T follicular helper cell (primary cell): ENCODE data around the gene STK10.

ENCODE experiments used
- DNase-seq: peaks from one replicate; pipeline ENCODE4 v3.0.0-alpha.2; 2020; ENCODE audit warnings: low read depth

STK10 gene

DNA sequence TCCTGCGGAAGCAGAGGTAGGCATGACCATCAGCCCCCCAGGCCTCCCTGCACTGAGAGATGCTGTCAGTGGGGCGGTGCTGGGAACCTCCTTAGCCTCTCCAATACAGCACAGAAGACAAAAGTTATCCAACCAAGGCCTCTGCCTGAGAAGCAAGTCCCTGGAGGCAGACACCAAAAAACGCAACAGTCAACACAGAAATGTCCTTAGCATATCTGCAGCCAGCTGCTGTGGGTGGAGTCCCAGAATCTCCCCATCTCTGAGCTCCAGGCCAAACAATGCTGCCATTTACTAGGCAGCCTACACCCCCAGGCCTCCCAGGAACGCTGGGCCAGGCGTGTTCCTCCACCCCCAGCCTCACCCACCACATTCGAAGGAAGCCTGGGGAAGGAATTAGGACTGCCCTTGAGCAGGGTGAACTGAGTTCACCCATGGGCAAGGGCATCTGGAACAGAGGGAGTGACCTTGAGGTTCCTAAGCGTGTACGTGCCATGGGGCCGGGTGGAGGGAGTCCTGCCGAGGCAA lies 43.7 kb downstream of the STK10 start:
- no peak for DNase-seq

DNA sequence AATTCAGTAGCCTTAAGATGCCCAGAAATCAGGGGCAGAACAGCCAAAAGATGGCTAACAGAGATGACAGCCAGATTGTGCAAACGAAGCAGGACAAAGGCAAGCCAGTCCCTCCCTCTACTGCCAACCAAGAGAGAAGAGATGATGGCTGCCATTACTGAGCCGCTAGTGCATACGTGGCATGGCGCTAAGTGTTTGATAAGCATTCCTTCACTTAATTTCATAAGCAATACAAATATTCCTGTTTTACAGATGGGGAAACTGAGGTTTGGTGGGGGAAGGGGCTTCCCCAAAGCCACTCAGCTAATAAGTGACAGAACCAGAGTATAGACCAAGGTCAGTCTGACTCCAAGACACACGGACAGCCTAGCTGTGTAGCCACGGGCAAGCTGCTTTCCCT lies 44.1 kb downstream of the STK10 start:
- DNase-seq: no peak

DNA sequence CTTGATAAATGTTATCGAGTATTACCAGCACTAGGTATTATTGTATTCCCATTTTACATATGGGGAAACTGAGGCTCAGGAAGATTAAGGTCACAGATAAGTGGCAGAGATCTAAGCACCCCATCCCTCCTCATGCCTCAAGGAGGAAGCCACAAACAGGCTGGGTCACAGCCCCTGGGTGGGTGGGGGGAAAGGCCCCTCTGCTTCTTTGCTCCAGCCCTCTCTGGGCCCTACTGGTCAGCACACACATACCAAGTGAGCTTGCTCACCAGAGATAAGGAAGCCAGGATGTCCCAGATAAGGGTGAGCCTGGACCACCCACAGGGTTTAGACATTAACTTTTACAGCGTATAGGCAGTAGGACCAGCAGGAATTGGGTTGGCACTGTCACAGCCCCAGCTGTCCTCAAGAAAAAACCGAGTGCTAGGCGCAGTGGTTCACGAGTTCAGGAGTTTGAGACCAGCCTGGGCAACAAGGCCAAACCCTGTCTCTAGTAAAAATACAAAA lies 45.3 kb downstream of the STK10 start:
- DNase-seq: no peak

DNA sequence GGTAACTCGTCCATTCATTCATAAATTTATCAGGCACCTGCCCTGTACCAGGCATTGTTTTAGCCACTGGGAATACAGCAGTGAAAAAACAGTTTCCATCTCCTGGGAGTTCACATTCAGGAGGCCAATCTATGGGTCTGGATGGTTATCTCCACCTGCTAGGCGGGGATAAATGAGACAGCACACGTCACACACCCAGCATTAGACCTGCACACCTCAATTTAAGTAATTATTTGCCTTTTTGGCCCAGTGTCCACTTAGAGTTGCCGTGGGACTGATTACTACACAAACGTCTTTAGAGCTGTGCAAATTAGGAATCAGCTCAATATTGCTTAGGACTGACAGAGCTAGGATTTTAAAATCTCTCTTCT lies 46.1 kb downstream of the STK10 start:
- DNase-seq: no peak

DNA sequence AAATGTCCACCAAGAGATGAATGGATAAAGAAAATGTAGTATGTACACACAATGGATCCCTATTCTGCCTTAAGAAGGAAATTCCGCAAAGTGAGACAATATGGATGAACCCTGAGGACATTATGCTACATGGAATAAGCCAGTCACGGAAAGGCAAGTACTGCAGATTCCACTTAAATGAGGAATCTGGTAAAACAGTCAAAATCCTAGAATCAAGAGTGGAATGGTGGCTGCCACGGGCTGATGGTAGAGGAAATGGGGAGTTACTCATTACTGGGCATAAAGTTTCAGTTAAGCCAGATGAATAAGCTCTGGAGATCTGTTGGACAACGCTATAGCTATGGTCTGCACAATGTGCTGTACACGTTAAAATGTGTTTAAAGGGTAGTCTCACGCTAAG lies 47.2 kb downstream of the STK10 start:
- no peak for DNase-seq

DNA sequence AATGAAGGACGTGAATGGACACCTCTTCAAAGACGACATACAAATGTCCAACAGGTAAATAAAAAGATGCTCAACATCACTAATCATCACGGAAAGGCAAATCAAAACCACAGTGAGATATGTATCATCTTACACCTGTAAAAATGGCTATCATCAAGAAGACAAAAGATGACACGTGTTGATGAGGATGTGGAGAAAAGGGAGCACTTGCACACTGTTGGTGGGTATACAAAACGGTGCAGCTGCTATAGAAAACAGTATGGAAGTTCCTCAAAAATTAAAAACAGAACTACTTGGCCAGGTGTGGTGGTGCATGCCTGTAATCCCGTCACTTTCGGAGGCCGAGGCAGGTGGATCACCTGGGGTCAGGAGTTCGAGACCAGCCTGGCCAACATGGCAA lies 47.9 kb downstream of the STK10 start:
- DNase-seq: no peak

DNA sequence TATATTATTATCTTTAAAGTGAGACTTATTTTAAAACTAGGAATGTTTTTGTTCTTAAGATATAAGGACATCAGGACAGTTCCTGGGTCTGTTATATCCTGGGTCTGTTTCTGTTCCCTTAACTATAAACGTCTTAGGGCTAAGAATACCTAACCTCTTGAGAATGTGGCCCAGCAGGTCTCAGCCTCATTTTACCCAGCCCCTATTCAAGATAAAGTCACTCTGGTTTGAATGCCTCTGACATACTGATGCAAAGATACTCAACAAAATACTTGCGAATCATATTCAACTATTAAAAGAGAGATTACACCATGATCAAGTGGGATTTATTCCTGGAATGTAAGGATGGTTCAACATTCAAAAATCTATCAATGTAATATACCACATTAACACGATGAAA lies 51.0 kb downstream of the STK10 start:
- no peak for DNase-seq

DNA sequence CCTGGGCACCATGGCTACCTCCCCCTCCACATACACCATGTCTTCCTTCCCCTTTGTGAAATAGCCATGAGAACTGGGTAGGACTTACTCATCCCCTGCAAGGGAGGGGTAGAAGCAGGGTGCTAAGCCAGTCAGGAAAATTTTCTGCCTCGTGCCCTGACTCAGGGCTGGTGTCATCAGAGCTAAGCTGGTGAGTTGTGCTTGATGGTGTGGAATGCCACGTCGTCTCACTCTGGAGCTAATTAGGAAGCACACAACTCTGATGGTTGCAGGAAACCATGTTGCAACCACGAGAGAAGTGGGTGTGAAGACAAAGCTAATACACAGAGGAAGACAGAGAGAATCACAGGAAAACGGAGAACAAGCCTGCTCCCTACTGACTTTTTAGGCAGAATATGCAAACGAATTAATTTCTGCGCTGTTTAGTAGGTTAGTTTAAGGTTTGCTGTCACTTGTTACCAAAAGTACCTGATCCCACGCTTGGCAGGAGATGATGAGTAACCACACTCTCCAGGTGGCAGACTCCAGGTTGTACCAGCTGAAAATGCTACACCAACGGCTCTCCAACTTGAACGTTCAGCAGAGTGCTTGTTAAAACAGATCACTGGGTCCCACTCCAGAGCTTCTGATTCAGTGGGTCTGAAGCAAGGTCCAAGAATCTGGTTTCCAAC lies 54.5 kb downstream of the STK10 start:
- no peak for DNase-seq

DNA sequence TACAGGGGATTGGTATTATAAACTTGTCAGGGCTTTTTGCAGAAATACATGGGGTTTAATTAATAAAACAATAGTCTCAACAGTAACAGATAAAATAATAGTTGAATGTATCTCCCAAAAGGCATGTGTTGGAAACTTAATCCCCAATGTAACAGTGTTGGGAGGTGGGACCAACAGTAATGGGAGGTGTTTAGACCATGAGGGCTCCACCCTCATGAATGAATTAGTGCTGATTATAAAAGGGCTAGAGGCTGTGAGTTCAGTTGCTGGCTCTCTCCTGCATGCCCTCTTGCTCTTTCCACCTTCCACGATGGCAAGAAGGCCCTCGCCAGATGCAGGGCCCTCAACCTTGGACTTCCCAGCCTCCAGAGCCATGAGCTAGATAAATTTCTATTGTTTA lies 56.3 kb downstream of the STK10 start:
- no peak for DNase-seq

DNA sequence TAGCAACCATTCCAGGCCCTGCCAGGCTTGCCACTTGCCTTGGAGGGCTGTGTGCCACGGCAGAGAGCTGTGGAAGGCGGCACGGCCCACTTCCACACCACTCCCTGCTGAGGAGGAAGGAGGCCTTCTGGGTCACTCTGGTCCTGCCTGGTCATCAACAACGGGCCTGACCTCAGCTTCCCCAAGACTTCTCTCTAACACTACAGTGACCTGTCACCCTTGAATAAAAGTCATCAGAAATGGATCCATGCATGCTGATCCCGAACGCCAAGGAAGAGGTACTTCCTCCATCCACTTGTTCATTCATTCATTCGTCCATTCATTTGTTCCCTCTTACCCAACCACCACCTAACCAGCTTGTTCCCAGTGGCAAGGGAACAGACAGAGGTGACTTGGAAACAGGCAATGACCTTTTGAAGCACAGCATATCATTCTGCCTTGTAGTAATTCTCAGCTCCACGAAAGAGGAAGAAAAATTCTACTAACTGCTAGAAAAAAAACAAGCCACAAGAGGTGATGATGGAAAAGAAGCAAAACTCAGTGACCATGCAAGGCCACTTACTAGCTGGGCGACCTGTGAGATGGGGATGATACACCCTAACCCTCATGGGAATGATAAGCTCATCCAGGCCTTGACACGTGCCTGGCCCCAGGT lies 58.6 kb downstream of the STK10 start:
- no peak for DNase-seq

DNA sequence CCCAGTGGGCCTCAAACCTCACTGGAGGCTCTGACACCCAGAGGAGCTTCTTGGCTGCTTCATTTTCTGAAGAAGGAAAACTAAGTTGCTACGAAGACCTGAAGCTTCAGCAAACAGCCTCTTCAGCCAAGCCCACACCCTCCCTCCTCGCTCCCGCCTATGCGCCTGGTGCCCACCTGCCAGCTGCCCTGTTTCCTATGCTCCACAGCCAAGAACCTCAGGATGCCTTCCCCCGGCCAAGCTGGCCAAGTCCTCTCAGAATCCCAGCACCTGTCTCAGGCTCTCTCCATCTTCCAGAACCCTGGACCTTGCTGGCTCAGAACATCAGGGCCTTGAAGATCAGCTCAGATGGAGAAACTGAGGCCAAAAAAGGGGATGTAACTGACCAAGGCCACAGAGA lies 60.4 kb downstream of the STK10 start:
- no peak for DNase-seq

DNA sequence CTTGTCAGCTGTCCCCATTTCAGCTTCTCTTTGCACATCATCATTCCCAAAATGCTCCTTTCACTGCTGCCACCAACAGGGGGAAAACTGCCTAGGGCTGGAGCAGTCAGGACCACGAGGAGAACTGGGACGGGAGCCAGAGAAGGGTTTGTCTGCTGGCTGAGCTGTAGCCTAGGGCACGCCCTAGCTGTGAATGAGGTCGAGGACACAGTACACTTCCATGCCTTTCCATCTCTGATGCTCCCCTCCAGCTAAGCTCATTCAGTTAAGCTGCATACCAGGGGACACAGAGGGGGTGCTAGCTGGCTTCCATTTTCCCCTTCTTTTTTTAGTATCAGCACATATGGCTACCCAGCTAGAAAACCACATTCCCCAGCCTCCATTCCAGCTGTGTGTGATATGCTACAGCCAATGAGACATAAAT lies 64.7 kb downstream of the STK10 start:
- no peak for DNase-seq

DNA sequence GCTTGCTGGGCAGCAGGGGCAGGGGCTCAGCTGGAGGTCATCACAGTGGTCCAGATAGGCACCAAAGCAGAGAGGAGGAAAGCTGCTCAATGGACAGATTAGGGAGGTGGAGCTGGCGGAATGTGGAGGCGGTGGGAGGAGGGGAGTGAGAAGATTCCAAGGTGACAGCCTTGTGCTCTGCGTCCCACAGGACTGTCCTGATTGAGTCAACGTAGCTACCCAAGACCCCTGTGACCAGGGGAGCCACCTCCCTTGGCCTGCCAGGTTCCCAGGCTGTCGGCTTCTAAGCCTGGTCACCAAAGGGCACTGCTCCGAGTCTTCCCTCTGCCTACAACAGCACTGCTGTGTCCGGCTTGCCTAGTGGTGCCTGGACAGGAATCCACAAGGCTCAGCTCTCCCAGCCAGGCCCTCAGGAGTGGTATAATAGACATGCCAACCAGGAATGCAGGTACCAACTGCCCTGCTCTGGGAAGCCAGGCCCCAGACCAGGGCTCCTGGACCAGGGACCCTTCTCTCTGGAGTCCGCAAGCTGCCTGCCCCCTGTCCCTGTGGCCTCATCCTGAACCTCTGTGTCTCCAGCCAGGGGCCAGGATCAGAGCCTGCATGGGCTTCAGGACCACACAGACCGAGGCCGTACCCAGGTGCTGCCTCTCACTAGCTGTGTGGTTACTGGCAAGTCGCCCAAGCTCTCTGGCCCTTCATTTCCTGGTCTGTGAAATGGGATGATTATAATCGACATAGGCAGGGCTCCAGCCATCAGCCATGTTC lies 67.9 kb downstream of the STK10 start:
- DNase-seq: no peak

DNA sequence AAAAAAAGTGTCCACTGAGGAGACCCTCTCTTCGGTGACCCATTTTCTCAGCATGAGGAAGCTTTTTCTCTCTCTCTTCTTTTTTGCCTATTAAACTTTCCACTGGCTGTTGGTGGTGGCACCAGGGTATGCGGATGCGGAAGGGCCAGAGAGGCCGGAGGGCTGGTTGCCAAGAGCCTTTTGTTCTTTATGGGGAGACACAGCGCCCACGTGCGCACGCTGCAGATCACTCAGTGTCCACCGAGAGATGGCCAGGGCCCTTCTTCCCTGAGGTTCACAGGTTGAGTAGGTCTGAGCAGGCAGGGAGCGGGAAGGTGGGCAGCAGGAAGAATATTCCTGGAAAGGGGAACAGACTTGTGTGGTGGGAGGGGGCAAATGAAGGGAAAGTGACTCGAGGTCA lies 69.1 kb downstream of the STK10 start:
- DNase-seq: no peak

DNA sequence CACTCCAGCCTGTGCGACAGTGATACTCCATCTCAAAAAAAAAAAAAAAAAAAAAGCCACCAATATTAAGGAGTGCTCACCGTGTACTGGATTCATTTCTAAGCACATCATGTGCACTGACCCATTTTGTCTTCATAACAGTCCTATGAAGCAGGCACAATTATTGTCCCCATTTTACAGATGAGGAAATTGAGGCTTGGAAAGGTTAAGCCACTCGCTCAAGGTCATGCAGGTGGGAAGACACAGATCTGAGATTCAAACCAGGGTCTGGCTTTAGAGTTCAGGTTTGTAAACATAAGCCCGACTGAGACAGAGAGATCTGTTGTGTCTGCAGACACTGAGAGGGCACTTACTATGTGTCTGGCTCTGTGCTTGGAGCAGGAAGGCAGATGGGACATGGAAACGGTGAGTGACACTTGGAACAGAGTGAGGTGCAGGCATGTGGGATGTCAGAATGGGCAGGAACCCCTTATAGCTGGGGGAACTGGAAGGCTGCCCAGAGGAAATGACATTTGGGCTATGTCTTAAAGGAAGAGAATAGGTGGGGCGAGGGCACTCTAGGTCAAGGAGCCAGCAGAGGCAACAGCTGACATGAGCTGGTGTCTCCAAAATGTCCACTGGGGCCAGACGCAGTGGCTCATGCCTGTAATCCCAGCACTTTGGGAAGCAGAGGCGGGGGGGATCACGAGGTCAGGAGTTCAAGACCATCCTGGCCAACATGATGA lies 69.9 kb downstream of the STK10 start:
- DNase-seq: no peak

DNA sequence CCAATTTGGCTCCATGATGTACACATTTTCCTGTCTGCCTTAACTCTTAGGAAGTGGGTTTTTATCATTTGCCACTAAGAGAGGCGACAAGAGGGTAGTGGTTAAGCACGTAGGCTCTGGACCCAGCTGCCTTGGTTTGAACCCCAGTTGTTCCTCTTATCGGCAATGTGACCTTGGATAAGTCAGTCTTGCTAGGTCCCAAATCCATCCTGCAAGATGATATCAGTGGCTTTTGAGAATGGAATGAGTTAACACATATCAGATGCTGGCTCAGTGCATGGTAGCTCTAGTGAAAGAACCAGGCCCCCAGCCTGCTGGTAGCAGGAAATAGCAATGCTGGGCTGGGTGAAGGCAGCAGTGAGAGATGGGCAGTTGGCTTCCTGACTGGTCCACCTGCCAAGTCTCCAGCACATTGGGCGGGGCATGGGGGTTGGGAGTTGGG lies 72.5 kb downstream of the STK10 start:
- no peak for DNase-seq

DNA sequence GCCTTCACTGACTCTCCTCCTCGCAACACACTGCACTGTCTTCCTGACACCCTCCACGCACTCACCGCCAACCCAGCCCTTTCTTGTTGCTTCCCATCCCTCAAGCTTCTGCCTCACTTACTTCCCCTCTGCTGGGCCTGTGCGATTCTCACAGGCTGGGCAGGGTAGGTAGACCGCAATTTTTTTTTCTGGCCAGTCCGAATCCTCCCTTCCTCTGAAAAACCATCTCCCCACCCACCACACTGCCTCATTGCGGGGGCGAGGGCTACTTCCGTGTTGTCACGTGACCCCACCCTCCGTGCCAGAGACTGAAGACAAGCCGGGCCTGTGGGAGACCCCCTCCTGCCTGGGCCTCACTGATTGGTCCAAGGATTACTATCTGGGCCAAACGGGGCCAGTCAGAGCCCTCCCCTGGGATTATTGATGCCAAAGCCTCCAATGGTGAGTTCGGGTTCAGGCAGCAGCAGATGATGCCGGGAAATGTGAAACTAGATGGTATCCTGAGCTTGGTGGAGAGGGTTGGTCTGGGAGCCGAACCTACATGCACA lies 73.1 kb downstream of the STK10 start:
- peak; percentile 39 for DNase-seq

DNA sequence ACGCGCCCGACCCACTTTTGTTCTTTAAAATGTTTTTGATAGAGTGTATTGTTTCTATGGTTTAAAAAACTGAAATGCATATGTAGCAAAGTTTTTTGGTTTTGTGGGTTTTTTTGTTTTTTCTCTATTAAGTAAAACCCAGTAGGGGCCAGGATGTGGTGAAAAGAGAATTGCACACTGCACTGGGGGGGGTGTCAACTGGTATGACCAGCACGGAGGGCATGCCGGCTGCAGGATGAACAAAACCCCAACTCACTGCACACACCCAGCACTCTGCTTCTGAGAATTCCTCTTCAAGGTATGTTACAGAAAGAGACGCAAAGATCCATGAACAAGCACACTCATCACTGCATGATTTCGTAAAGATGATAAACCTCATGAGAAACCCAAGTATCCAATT lies 75.0 kb downstream of the STK10 start:
- peak; percentile 56 for DNase-seq

DNA sequence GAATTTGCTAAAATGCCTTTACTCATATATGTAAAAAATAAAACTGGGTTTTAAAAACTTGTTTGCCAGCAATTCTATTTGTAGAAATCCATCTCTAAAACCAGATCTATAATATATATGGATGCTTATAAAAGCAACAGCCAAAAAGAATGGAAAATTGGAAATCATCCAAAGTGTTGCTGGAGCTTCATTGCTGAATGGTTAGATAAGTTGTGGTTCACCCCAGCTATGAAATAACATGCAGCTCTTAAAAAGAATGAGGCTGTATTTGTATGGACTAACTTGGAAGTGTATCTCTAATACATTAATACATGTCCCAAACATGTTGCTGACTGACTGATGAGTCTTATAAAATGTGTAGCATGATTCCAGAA lies 76.2 kb downstream of the STK10 start:
- no peak for DNase-seq

DNA sequence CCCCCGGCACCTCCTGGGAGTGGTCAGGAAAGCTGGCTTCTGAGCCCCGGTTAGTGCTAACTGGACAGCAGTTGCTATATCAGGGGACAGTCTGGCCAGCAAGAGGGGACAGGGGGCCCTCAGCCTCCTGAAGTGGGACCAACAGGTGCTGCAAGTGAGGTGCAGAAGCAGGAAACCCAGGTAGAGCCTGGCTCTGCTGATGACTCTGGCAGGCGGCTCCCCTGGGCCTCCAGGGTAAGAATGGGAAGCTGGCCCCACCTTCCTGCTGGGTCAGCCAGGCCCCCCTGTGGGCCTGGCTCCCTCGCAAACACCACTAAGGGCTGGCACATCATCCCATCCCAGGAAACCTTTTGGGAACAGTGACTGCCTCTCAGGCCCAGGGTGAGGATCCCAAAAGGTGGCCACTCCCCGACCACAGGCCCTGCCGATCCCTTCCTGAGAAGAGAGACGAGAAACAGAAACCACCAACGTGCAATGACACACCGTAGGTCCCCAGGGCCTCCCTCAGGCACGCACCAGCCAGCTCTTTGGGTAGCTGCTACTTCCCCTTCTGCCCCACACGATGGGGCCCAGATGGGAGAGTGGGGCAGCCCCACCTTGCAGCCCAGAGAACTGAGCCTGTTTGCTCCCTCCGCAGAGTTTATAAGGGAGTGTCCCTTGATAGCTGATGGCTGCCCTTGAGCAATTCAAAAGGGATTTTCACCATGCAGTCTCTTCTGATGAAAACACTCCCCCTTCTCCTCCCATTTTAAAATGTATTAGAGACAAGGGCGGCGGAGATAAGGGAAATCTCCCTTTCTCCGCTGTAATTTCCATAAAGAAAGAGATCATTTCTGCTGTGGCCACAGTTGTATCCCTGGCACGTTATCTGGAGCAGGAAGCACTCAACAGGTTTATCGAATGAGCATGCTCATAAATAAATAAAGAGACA lies 76.8 kb downstream of the STK10 start:
- peak; percentile 49 for DNase-seq
